ENCODE data around the gene CHRND. TPM values are rescaled to one million over a fixed set of nuclear protein-coding genes. Genes with fewer than 3 reads are reported as not detected.

CHRND gene
- total RNA-seq, 1 experiment from 2014 or later, result not detected

DNA sequence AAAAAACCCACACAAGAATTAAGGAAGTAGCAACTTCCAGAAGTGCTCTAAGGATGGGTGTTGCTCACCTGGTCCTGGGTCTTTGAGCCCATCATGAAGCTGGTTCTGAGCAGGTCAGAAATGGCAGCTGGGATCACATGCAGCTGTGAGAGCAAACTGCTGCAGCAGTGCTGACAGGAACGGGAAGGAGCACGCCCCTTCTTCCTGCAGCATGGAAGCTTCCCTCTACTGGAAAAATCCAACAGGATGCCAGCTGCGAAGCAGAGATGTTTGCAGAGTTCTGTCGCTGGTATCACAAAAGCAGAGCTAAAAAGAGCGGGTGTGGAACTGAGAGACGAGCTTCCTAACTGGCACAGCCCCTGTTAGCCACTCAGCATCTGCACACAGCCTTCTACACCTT lies 58.3 kb downstream of the CHRND start:
- H3K27me3 ChIP-seq (ENCODE audit: insufficient read depth, low read depth), result no peaks in the 10 kb centered on the region
- H3K4me1 ChIP-seq (replicated peaks; ENCODE audit: insufficient read depth), result 0 out of 2 replicates have a peak, but pooled peaks cover 7% of the 10 kb centered on the region
- H3K4me2 ChIP-seq, result no peak overlapping the region
- POLR2A ChIA-PET (ENCODE audit: unreplicated experiment), result no interaction called here
- no peaks in the 10 kb centered on the region for H4K20me1 ChIP-seq (ENCODE audit: insufficient read depth)
- H2AFZ ChIP-seq, result no peak overlapping the region
- no peaks in the 10 kb centered on the region for H3K36me3 ChIP-seq (ENCODE audit: low read depth)
- H3K9me2 ChIP-seq (ENCODE audit: insufficient read depth), result no peaks in the 10 kb centered on the region
- no peaks in the 10 kb centered on the region for H3K9me3 ChIP-seq (ENCODE audit: insufficient read depth, low read depth)
- CTCF ChIA-PET, result interaction anchor here (0.6 kb wide), 1 partner anchor 96 kb away, joined by 5 read pairs; no protein-coding TSS in a partner anchor
- TF ChIP-seq EZH2 (IDR thresholded peaks at IDR 0.05; ENCODE audit: low read depth), result no peak
- TF ChIP-seq, protein P1, sequence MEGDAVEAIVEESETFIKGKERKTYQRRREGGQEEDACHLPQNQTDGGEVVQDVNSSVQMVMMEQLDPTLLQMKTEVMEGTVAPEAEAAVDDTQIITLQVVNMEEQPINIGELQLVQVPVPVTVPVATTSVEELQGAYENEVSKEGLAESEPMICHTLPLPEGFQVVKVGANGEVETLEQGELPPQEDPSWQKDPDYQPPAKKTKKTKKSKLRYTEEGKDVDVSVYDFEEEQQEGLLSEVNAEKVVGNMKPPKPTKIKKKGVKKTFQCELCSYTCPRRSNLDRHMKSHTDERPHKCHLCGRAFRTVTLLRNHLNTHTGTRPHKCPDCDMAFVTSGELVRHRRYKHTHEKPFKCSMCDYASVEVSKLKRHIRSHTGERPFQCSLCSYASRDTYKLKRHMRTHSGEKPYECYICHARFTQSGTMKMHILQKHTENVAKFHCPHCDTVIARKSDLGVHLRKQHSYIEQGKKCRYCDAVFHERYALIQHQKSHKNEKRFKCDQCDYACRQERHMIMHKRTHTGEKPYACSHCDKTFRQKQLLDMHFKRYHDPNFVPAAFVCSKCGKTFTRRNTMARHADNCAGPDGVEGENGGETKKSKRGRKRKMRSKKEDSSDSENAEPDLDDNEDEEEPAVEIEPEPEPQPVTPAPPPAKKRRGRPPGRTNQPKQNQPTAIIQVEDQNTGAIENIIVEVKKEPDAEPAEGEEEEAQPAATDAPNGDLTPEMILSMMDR (conservative IDR thresholded peaks at IDR 0.05), result no peak
- no peaks in the 10 kb centered on the region for H3F3A ChIP-seq (ENCODE audit: insufficient read depth, low read depth)
- intact Hi-C loops (cut with micrococcal nuclease; ENCODE audit: unreplicated experiment), result no loop called here
- no peak for DNase-seq
- no TSS peak for BruUV-seq (replicated peaks)
- H3K27ac ChIP-seq, result no peak overlapping the region
- no peak overlapping the region for H3K4me3 ChIP-seq
- no peaks in the 10 kb centered on the region for H3K79me2 ChIP-seq (ENCODE audit: low read depth)

Other genes starting within 250 kb of the CHRND start
- gene ALPP, start 147.4 kb upstream of the CHRND start, total RNA-seq (2021), result 47.5 and 57.8 TPM in 2 replicates
- gene ALPG, start 119.3 kb upstream of the CHRND start, total RNA-seq (2021), result 0.76 and 1.2 TPM in 2 replicates
- not detected in 2 replicates for gene ALPI, start 70.0 kb upstream of the CHRND start, total RNA-seq (2021)
- gene ECEL1, start 38.3 kb upstream of the CHRND start, total RNA-seq (2021), result not detected in 2 replicates
- gene PRSS56, start 5.8 kb upstream of the CHRND start, total RNA-seq (2021), result not detected in 2 replicates
- gene CHRNG, start 13.5 kb downstream of the CHRND start, total RNA-seq (2021), result not detected in 2 replicates
- gene TIGD1, start 24.4 kb downstream of the CHRND start, total RNA-seq (2021), result 12.7 and 14.7 TPM in 2 replicates
- 69.3 and 69.6 TPM in 2 replicates for gene EIF4E2, start 24.5 kb downstream of the CHRND start, total RNA-seq (2021)
- gene EFHD1, start 107.4 kb downstream of the CHRND start, total RNA-seq (2021), result 10.6 and 15.0 TPM in 2 replicates
- gene GIGYF2, start 171.2 kb downstream of the CHRND start, total RNA-seq (2021), result 86.4 and 101 TPM in 2 replicates

All from PC-9 (cell line).